Neuron (in vitro differentiated cells): ENCODE measurements around the gene RAD9B.
"Not testable (repeated sequence)": the region's sequence is repeated elsewhere in the genome, so short reads cannot be mapped to it uniquely, and the experiment has no call there.

ENCODE experiments used
- H2AFZ ChIP-seq: one replicate; pipeline ENCODE4 v1.6.1; 2013; ENCODE audit warnings: low read depth, mild to moderate bottlenecking, inconsistent platforms, low read length, moderate library complexity
- H3K27me3 ChIP-seq: one replicate; pipeline ENCODE4 v1.6.1; 2013; ENCODE audit warnings: low read length; ENCODE audit not compliant: insufficient read depth
- H3K36me3 ChIP-seq: one replicate; pipeline ENCODE4 v1.6.1; 2013; ENCODE audit warnings: low read length; ENCODE audit not compliant: insufficient read depth
- H3K4me1 ChIP-seq: one replicate; pipeline ENCODE4 v1.6.1; 2013; ENCODE audit warnings: low read length; ENCODE audit not compliant: insufficient read depth
- H3K4me3 ChIP-seq: 2 replicates; pipeline ENCODE4 v1.5.1; 2013; ENCODE audit warnings: mild to moderate bottlenecking, low read length, moderate library complexity
- H3K9me3 ChIP-seq: one replicate; pipeline ENCODE4 v1.6.1; 2013; ENCODE audit warnings: low read length

The RAD9B gene

DNA sequence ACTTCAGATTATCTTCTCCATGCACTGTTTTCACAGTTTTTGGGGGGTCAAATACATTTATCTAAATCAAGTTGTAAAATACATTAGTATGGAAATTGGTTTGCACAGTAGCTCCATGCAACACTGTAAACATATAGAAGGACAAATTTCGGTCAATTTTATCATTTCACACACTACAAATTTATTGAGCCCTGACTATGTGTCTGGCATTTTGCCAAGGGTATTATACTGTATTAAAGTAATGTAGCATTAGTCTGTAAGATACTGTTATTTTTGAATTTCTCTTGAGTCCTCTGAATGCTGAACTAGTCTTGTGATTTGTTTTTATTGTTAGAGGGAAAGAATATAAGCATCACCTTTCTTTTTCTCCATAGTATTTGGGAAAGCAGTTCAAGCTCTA is 1.3 kb downstream of the RAD9B start:
- Histone ChIP-seq H3K36me3 (peaks cover 8% of the 10 kb centered on the region), H3K4me3 (no peak overlapping the region), H3K27me3 (no peaks in the 10 kb centered on the region), H3K9me3 (no peaks in the 10 kb centered on the region), H3K4me1 (peaks cover 15% of the 10 kb centered on the region), H2AFZ (no peak overlapping the region)

GRCh38 chr12:110505332-110505731 is 3.2 kb downstream of the RAD9B start:
- Histone ChIP-seq H3K27me3 (no peaks in the 10 kb centered on the region), H3K4me1 (peaks cover 10% of the 10 kb centered on the region), H3K4me3 (no peak overlapping the region), H3K9me3 (no peaks in the 10 kb centered on the region), H2AFZ (no peak overlapping the region), H3K36me3 (no peaks in the 10 kb centered on the region)

- Histone ChIP-seq H3K9me3 (no peaks in the 10 kb centered on the region), H3K4me1 (no peaks in the 10 kb centered on the region), H3K36me3 (no peaks in the 10 kb centered on the region), H2AFZ (no peak overlapping the region), H3K27me3 (no peaks in the 10 kb centered on the region), H3K4me3 (no peak overlapping the region)
Measured at GRCh38 chr12:110508071-110508586, 6.0 kb downstream of the RAD9B start.

DNA sequence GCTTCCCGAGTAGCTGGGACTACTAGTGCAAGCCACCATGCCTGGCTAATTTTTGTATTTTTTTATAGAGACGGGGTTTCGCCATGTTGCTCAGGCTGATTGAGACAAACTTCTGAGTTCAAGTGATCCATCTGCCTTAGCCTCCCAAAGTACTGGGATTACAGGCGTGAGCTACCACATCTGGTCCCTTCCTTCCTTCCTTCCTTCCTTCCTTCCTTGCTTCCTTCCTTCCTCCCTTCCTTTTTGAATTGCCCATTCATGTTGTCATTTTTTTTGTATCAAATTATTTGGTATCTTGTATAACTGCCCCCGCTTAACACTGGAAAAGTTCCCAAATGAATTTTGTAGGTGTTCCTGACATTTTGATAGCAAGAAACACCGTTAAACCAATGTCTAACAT is 11.7 kb downstream of the RAD9B start:
- H3K9me3 ChIP-seq = no peaks in the 10 kb centered on the region
- no peaks in the 10 kb centered on the region for H3K36me3 ChIP-seq
- no peaks in the 10 kb centered on the region for H3K4me1 ChIP-seq
- no peak overlapping the region for H2AFZ ChIP-seq
- no peaks in the 10 kb centered on the region for H3K27me3 ChIP-seq
- H3K4me3 ChIP-seq = no peak overlapping the region

DNA sequence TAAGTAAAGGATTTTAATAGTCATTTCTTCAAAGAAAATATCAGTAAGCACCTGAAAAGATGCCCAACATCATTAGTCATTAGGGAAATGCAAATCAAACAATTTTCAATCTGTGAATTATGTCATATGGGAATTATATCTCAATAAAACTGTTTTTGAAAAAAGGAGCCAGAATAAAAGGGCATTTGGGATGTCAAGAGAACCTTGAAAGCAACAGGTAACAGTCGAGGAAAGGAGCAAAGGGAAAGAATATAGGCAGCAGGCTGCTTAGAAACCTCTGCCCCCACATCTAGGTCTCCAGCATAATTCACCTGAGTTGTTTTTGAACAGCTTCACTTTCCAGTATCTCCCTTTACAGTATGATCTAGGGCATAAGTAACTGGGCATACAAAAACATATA is 12.2 kb downstream of the RAD9B start:
- no peaks in the 10 kb centered on the region for H3K27me3 ChIP-seq
- H3K4me1 ChIP-seq = no peaks in the 10 kb centered on the region
- H2AFZ ChIP-seq = no peak overlapping the region
- no peaks in the 10 kb centered on the region for H3K9me3 ChIP-seq
- H3K36me3 ChIP-seq = no peaks in the 10 kb centered on the region
- H3K4me3 ChIP-seq = no peak overlapping the region

DNA sequence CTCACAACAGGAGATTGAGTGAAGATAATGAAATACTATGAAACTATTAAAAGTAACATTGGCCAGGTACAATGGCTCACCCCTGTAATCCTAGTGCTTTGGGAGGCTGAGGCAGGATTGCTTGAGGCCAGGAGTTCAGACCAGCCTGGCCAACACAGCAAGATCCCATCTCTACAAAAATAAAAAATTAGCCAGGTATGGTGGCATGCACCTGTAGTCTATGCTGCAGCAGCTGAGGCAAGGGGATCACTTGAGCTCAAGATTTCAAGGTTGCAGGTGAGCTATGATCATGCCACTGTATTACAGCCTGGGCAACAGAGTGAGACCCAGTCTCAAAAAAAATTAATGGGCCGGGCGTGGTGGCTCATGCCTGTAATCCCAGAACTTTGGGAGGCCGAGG is 14.9 kb downstream of the RAD9B start:
- Histone ChIP-seq H3K27me3 (no peaks in the 10 kb centered on the region), H2AFZ (no peak overlapping the region), H3K36me3 (no peaks in the 10 kb centered on the region), H3K4me3 (no peak overlapping the region), H3K9me3 (no peaks in the 10 kb centered on the region), H3K4me1 (no peaks in the 10 kb centered on the region)

DNA sequence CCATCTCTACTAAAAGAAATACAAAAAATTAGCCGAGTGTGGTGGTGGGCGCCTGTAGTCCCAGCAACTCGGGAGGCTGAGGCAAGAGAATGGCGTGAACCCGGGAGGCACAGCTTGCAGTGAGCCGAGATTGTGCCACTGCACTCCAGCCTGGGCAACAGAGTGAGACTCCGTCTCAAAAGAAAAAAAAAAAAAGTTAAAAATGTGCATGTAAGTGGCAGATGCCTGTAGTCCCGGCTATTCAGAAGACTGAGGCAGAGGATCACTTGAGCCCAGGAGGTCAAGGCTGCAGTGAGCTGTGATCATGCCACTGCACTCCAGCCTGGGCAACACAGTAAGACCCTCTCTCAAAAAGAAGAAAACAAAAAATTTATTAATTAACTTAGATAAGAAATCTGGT is 15.9 kb downstream of the RAD9B start:
- H3K27me3 ChIP-seq, H3K9me3 ChIP-seq, H3K36me3 ChIP-seq, H3K4me3 ChIP-seq, H3K4me1 ChIP-seq, H2AFZ ChIP-seq: not testable (repeated sequence)

DNA sequence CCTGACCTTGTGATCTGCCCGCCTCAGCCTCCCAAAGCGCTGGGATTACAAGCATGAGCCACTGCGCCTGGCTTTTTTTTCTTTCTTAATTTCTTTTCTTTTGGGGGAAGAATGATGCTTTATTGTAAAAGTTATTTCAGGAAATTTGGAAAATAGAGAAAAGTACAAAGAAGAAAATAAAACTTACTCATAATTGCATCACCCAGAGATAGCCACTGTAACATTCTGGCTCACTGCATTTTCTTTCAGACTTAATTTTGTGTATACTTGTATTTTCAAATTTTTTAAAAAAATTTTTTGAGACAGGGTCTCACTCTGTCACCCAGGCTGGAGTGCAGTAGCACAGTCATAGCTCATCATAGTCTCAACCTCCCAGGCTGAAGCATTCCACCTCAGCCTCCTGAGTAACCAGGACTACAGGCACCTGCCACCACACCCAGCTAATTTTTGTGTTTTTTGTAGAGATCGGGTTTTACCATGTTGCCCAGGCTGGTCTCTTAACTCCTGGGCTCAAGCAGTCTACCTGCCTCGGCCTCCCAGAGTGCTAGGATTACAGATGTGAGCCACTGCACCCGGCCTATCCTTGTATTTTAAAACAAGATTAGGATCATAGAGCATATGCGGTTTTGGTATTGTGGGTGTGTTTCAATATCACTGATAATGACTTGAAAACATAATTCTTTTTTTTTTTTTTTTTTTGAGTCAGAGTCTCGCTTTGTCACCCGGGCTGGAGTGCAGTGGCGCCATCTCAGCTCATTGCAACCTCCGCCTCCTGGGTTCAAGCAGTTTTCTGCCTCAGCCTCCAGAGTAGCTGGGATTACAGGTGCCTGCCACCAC is 19.0 kb downstream of the RAD9B start:
- H3K4me3 ChIP-seq, H3K4me1 ChIP-seq, H3K9me3 ChIP-seq: not testable (repeated sequence)

GRCh38 chr12:110528277-110528839 is 26.2 kb downstream of the RAD9B start:
- Histone ChIP-seq H3K9me3 (no peaks in the 10 kb centered on the region), H3K4me3 (no peak overlapping the region), H3K27me3 (no peaks in the 10 kb centered on the region), H2AFZ (no peak overlapping the region), H3K36me3 (no peaks in the 10 kb centered on the region), H3K4me1 (no peaks in the 10 kb centered on the region)

More for the DNA sequence above, 19.0 kb downstream of the RAD9B start:
- H2AFZ ChIP-seq, H3K36me3 ChIP-seq, H3K27me3 ChIP-seq: not testable (repeated sequence)

GRCh38 chr12:110530511-110530910 is 28.4 kb downstream of the RAD9B start:
- Histone ChIP-seq H3K9me3 (no peaks in the 10 kb centered on the region), H3K4me1 (no peaks in the 10 kb centered on the region), H2AFZ (no peak overlapping the region), H3K36me3 (peaks cover 3% of the 10 kb centered on the region), H3K27me3 (no peaks in the 10 kb centered on the region), H3K4me3 (no peak overlapping the region)

GRCh38 chr12:110531741-110532333 is 29.7 kb downstream of the RAD9B start:
- Histone ChIP-seq H3K4me3 (no peak overlapping the region), H2AFZ (no peak overlapping the region), H3K4me1 (no peaks in the 10 kb centered on the region), H3K36me3 (peaks cover 12% of the 10 kb centered on the region), H3K27me3 (no peaks in the 10 kb centered on the region), H3K9me3 (no peaks in the 10 kb centered on the region)

GRCh38 chr12:110532644-110533043 is 30.5 kb downstream of the RAD9B start:
- Histone ChIP-seq H2AFZ (no peak overlapping the region), H3K4me1 (no peaks in the 10 kb centered on the region), H3K27me3 (no peaks in the 10 kb centered on the region), H3K36me3 (peaks cover 19% of the 10 kb centered on the region), H3K4me3 (no peak overlapping the region), H3K9me3 (no peaks in the 10 kb centered on the region)

DNA sequence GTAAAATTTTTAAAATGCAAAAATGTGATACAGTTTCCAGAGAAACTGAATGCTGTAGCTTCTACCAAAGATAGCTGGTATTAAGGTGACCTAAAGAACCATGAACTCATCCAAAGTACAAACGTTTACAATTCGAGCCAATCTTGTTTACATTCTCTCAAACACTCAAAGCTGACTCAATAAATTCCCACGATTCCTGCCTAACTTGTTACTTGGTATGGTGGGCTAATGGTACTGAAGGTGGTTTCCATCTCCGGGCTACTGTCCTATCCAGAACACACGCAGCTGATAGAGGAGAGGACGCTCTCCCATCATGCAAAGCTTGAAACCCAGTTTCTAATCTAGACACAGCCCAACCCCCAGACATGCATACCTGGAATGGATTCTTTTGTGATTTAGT is 31.5 kb downstream of the RAD9B start:
- no peaks in the 10 kb centered on the region for H3K9me3 ChIP-seq
- peaks cover 28% of the 10 kb centered on the region for H3K36me3 ChIP-seq
- H2AFZ ChIP-seq = no peak overlapping the region
- H3K4me3 ChIP-seq = no peak overlapping the region
- H3K4me1 ChIP-seq = no peaks in the 10 kb centered on the region
- no peaks in the 10 kb centered on the region for H3K27me3 ChIP-seq
